HCT116 (cell line): ENCODE results near the gene FOXA2. TPM values are rescaled to one million over a fixed set of nuclear protein-coding genes. Genes with fewer than 3 reads are reported as not detected.

ENCODE experiments used
- ATAC-seq: fragments of 200-7000 bp; cut with Tn5 transposase; 2 replicates; pipeline ENCODE4 v1.9.1; 2020; ENCODE audit warnings: mild to moderate bottlenecking, moderate library complexity
- BruUV-seq: library from RNA; stranded (reverse); fragments of 400-500 nt; replicated peaks from 2 replicates; lab custom pipeline; 2021; lab: Mats Ljungman, UMichigan
- CTCF ChIA-PET: fragments of 300-600 bp; sonication (Branson Sonifier 250); formaldehyde crosslinking; loops from one replicate; lab custom pipeline; 2021; ENCODE audit warnings: antibody characterized with exemption; lab: Charles Lee
- POLR2A ChIA-PET: fragments of 300-600, 350-600 bp; sonication (Branson Sonifier 250); formaldehyde crosslinking; loops from one replicate; lab custom pipeline; 2021; ENCODE audit warnings: antibody characterized with exemption; lab: Charles Lee
- RAD21 ChIA-PET, 2 experiments: fragments of 300-600 bp; sonication (Branson Sonifier 250); formaldehyde crosslinking; loops; one replicate each; lab custom pipeline; 2023; ENCODE audit warnings: low total read pairs in 2 of 2; ENCODE audit not compliant: uncharacterized antibody in 2 of 2, unreplicated experiment in 2 of 2, low non-redundant PET in 1 of 2; lab: Charles Lee
- DNase-seq: peaks from one replicate; pipeline ENCODE4 v3.0.0-alpha.2; 2010; ENCODE audit warnings: low read depth, low spot score
- H2AFZ ChIP-seq: fragments of 200-600 bp; shearing (Covaris generic), sonication (generic); 2 replicates; pipeline ENCODE4 v1.6.1; 2017; ENCODE audit warnings: low read depth, mixed run types, mixed read lengths, antibody characterized with exemption, low read length; ENCODE audit not compliant: poor library complexity, severe bottlenecking
- H3K27ac ChIP-seq: 2 replicates; pipeline ENCODE4 v1.5.1; 2012; ENCODE audit warnings: low read depth, low read length
- H3K27me3 ChIP-seq: fragments of 200-600 bp; sonication (generic); 2 replicates; pipeline ENCODE4 v1.6.1; 2016; ENCODE audit warnings: mixed run types, low read length, mixed read lengths; ENCODE audit not compliant: insufficient read depth
- H3K36me3 ChIP-seq, 2 experiments: fragments of 200-500 bp in 1 of 2; fragments of 200-600 bp in 1 of 2; sonication (Bioruptor generic) in 1 of 2; sonication (generic) in 1 of 2; 2 replicates each; pipeline versions ENCODE4 v1.5.1 to v1.6.1; 2014 to 2016; ENCODE audit warnings: low read length in 2 of 2, inconsistent platforms in 1 of 2, mixed read lengths in 1 of 2, mixed run types in 1 of 2; ENCODE audit not compliant: insufficient read depth in 2 of 2, control insufficient read depth in 1 of 2
- H3K4me1 ChIP-seq, 2 experiments: fragments of 200-600 bp in 1 of 2; sonication (generic) in 1 of 2; 2 replicates each; pipeline versions ENCODE4 v1.5.1 to v1.6.1; 2012 to 2017; ENCODE audit warnings: low read length in 2 of 2, inconsistent platforms in 1 of 2, mild to moderate bottlenecking in 1 of 2, mixed read lengths in 1 of 2, mixed run types in 1 of 2, moderate library complexity in 1 of 2; ENCODE audit not compliant: insufficient read depth in 2 of 2, control insufficient read depth in 1 of 2
- H3K4me2 ChIP-seq: fragments of 200-600 bp; sonication (generic); 2 replicates; pipeline ENCODE4 v1.6.1; 2017; ENCODE audit warnings: mixed run types, low read length, mixed read lengths
- H3K4me3 ChIP-seq, 2 experiments: fragments of 200-600 bp in 1 of 2; sonication (generic) in 1 of 2; replicated peaks in 1 of 2; 2 replicates each; pipeline ENCODE4 v1.5.1; 2011 to 2016; ENCODE audit warnings: low read length in 2 of 2, control low read depth in 1 of 2, low read depth in 1 of 2, mild to moderate bottlenecking in 1 of 2, mixed read lengths in 1 of 2, mixed run types in 1 of 2
- H3K79me2 ChIP-seq: fragments of 200-600 bp; sonication (generic); 2 replicates; pipeline ENCODE4 v1.6.1; 2017; ENCODE audit warnings: mild to moderate bottlenecking, mixed run types, low read length, moderate library complexity, mixed read lengths; ENCODE audit not compliant: insufficient read depth
- H3K9ac ChIP-seq: fragments of 200-600 bp; sonication (generic); 2 replicates; pipeline ENCODE4 v1.6.1; 2016; ENCODE audit warnings: low read length, mixed read lengths
- H3K9me2 ChIP-seq: fragments of 200-600 bp; sonication (generic), shearing (Covaris generic); 2 replicates; pipeline ENCODE4 v1.6.1; 2017; ENCODE audit warnings: mixed run types, mild to moderate bottlenecking, moderate library complexity; ENCODE audit not compliant: insufficient read depth
- H3K9me3 ChIP-seq, 2 experiments: fragments of 200-500 bp in 1 of 2; fragments of 200-600 bp in 1 of 2; sonication (Bioruptor generic) in 1 of 2; sonication (generic) in 1 of 2; 2 replicates each; pipeline ENCODE4 v1.6.1; 2014 to 2017; ENCODE audit warnings: low read length in 2 of 2, mixed read lengths in 2 of 2, inconsistent platforms in 1 of 2, low read depth in 1 of 2, mild to moderate bottlenecking in 1 of 2, mixed run types in 1 of 2, moderate library complexity in 1 of 2; ENCODE audit not compliant: control insufficient read depth in 1 of 2, insufficient read depth in 1 of 2
- H4K20me1 ChIP-seq: fragments of 200-600 bp; sonication (generic), shearing (Covaris generic); 2 replicates; pipeline ENCODE4 v1.6.1; 2017; ENCODE audit warnings: mixed run types, mild to moderate bottlenecking, moderate library complexity; ENCODE audit not compliant: insufficient read depth
- ATF3 ChIP-seq: IDR thresholded peaks from 2 replicates; pipeline ENCODE4 v1.6.1; 2012
- EGR1 ChIP-seq: IDR thresholded peaks from 2 replicates; pipeline ENCODE4 v1.6.1; 2012; ENCODE audit warnings: low read depth
- ELF1 ChIP-seq: IDR thresholded peaks from 2 replicates; pipeline ENCODE4 v1.6.1; 2012; ENCODE audit warnings: low read depth, borderline replicate concordance
- EZH2phosphoT487 ChIP-seq: fragments of 200-600 bp; IDR thresholded peaks from 2 replicates; pipeline ENCODE4 v1.6.1; 2018; ENCODE audit warnings: antibody characterized with exemption, borderline replicate concordance
- POLR2AphosphoS5 ChIP-seq: IDR thresholded peaks from 2 replicates; pipeline ENCODE4 v1.6.1; 2011; ENCODE audit warnings: mild to moderate bottlenecking, low read depth, low read length, moderate library complexity
- RAD21 ChIP-seq: IDR thresholded peaks from 2 replicates; pipeline ENCODE4 v1.6.1; 2012; ENCODE audit warnings: low read depth, mild to moderate bottlenecking
- SRF ChIP-seq: IDR thresholded peaks from 2 replicates; pipeline ENCODE4 v1.6.1; 2012; ENCODE audit warnings: low read depth
- intact Hi-C: fragments of 100-400 bp; cut with micrococcal nuclease; formaldehyde crosslinking; loops from 2 replicates; pipeline ENCODE4 v1.10.0; 2022
- total RNA-seq: library from RNA; stranded (reverse); gene quantifications from one replicate; pipeline ENCODE4 v1.2.1, GENCODE V29; 2021; ENCODE audit not compliant: unreplicated experiment
- TF ChIP-seq, protein P1 (sequence below): IDR thresholded peaks from 2 replicates; pipeline ENCODE4 v1.6.1; 2012; ENCODE audit warnings: low read depth

Gene FOXA2
- total RNA-seq, 1 experiment from 2014 or later = 0.10 TPM

- no peak for DNase-seq
- H3K4me2 ChIP-seq = no peak overlapping the region
- TF ChIP-seq ATF3 (no peak), POLR2AphosphoS5 (no peak), EGR1 (no peak), ELF1 (no peak), EZH2phosphoT487 (no peak)
- TF ChIP-seq, all 23 proteins: peak for 0
- Histone ChIP-seq H3K36me3 (no peaks in the 10 kb centered on the region), H3K4me3 (no peak overlapping the region), H3K79me2 (no peaks in the 10 kb centered on the region), H3K9me2 (no peaks in the 10 kb centered on the region), H2AFZ (no peak overlapping the region), H3K9me3 (no peaks in the 10 kb centered on the region), H3K27me3 (no peaks in the 10 kb centered on the region), H4K20me1 (no peaks in the 10 kb centered on the region), H3K27ac (no peak overlapping the region), H3K4me1 (no peaks in the 10 kb centered on the region), H3K9ac (no peak overlapping the region)
- intact Hi-C loops = no loop called here
- ATAC-seq = no peak
- ChIA-PET RAD21 (no interaction called here), POLR2A (no interaction called here), CTCF (no interaction called here)
- BruUV-seq = no TSS peak
Observed at GRCh38 chr20:22582386-22582963, 1.9 kb downstream of the FOXA2 start.

DNA sequence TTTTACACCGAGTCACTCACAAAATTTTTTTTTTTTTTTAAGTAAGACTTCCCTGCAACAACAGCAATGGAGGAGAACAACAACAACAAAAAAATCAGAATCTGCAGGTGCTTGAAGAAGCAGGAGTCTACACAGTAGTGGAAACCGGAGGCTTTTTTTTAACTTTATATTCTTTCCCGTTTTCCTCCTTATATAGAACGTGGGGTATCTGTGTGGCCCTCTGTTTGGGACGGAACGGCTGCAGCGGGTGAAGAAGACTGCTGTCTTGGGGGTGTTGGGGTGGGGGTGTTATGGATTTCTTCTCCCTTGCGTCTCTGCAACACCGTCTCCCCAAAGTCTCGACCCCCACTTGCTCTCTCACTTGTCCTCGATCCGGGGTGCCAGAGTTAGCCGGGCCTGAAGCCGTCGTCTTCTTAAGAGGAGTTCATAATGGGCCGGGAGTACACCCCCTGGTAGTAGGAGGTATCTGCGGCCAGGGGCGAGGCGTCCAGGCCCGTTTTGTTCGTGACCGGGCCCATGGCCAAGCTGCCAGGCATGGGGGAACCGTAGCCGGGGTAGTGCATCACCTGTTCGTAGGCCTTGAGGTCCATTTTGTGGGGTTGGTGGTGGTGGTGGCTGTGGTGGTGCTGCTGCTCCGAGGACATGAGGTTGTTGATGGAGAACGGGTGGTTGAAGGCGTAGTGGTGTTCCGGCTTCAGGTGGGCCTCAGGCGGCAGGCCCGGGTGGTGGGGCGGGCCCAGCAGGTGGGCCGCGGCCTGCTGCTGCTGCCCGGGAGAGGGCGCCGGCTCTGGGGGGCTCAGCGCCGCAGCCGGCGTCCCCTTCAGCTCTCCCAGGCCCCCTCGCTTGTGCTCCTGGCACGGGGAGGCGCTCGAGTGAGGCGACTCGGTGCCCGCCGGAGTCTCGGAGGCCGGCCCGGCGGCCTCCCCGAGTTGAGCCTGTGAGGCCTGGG, 2.7 kb downstream of the FOXA2 start:
- RAD21 ChIA-PET = no interaction called here
- H3K4me3 ChIP-seq = no peak overlapping the region
- H3K79me2 ChIP-seq = no peaks in the 10 kb centered on the region
- no peaks in the 10 kb centered on the region for H3K9me3 ChIP-seq
- no peak overlapping the region for H3K27ac ChIP-seq
- TF ChIP-seq, protein P1, sequence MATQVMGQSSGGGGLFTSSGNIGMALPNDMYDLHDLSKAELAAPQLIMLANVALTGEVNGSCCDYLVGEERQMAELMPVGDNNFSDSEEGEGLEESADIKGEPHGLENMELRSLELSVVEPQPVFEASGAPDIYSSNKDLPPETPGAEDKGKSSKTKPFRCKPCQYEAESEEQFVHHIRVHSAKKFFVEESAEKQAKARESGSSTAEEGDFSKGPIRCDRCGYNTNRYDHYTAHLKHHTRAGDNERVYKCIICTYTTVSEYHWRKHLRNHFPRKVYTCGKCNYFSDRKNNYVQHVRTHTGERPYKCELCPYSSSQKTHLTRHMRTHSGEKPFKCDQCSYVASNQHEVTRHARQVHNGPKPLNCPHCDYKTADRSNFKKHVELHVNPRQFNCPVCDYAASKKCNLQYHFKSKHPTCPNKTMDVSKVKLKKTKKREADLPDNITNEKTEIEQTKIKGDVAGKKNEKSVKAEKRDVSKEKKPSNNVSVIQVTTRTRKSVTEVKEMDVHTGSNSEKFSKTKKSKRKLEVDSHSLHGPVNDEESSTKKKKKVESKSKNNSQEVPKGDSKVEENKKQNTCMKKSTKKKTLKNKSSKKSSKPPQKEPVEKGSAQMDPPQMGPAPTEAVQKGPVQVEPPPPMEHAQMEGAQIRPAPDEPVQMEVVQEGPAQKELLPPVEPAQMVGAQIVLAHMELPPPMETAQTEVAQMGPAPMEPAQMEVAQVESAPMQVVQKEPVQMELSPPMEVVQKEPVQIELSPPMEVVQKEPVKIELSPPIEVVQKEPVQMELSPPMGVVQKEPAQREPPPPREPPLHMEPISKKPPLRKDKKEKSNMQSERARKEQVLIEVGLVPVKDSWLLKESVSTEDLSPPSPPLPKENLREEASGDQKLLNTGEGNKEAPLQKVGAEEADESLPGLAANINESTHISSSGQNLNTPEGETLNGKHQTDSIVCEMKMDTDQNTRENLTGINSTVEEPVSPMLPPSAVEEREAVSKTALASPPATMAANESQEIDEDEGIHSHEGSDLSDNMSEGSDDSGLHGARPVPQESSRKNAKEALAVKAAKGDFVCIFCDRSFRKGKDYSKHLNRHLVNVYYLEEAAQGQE = no peak
- TF ChIP-seq SRF = no peak
- TF ChIP-seq RAD21 = no peak
- BruUV-seq = no TSS peak
- DNase-seq (no peak), ATAC-seq (no peak)
- CTCF ChIA-PET = no interaction called here
- no peaks in the 10 kb centered on the region for H3K9me2 ChIP-seq
- no peaks in the 10 kb centered on the region for H3K27me3 ChIP-seq
- no peak overlapping the region for H3K4me2 ChIP-seq
- no peaks in the 10 kb centered on the region for H3K36me3 ChIP-seq
- H3K4me1 ChIP-seq = no peaks in the 10 kb centered on the region
- POLR2A ChIA-PET = no interaction called here
- intact Hi-C loops = no loop called here
- no peak overlapping the region for H2AFZ ChIP-seq
- no peak overlapping the region for H3K9ac ChIP-seq
- H4K20me1 ChIP-seq = no peaks in the 10 kb centered on the region
